GM21528 (cell line): ENCODE results near the gene CDH4.
"Not testable (repeated sequence)": the region's sequence is repeated elsewhere in the genome, so short reads cannot be mapped to it uniquely, and the experiment has no call there.

Source experiments
- ATAC-seq: cut with Tn5 transposase; IDR thresholded peaks from one replicate; pipeline ENCODE4 v1.9.1; 2021; ENCODE audit warnings: mild to moderate bottlenecking, moderate library complexity; ENCODE audit not compliant: unreplicated experiment, low FRiP score

CDH4 gene

DNA sequence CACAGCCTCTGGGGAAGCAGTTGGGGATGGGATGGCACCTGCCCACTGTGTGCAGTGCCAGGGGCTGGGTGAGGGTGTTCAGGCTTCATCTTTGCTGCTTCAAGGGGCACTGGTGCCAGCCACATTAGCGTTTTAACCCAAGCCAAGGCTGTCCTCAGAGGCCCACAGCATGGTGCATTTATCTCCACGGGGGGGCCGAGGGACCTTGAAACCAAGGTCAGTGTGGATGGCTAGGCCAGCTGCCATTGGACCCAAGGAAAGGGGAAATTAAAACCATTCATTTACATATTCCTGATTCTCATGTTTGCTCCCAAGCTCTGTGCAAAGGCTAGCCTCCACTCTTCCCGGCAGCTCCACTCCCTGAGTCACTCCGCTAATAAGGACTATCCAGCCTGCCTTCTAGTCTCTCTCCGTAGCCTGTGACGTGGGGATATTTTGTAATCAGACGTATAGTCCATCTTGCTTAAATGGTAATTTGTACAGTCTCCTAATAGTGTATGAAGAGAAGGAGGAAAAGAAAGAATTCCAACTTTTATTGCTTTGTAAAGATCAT lies 197.1 kb downstream of the CDH4 start:
- ATAC-seq = no peak

GRCh38 chr20:61449916-61450315 lies 197.9 kb downstream of the CDH4 start:
- no peak for ATAC-seq

GRCh38 chr20:61450549-61450948 lies 198.5 kb downstream of the CDH4 start:
- ATAC-seq = no peak

GRCh38 chr20:61451009-61451408 lies 198.9 kb downstream of the CDH4 start:
- no peak for ATAC-seq

DNA sequence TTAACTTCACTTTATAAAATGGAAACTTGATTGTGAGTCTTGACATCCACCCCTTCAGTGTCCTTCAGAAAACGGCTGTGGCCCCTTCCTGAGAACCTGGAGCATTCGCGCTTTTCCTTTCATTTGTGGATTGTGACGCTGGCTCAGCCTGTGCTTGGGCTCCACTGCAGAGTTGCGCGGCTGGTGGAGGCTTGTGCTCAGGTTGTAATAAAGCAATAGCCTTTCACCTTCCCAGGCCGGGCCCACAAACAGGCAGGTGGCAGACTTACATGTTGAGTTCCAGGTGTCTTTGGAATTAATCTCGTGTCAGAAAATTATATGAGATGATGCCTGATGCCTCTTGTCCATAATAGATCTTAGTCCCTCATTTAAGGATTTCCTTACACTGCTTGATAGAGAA lies 199.9 kb downstream of the CDH4 start:
- ATAC-seq = no peak

DNA sequence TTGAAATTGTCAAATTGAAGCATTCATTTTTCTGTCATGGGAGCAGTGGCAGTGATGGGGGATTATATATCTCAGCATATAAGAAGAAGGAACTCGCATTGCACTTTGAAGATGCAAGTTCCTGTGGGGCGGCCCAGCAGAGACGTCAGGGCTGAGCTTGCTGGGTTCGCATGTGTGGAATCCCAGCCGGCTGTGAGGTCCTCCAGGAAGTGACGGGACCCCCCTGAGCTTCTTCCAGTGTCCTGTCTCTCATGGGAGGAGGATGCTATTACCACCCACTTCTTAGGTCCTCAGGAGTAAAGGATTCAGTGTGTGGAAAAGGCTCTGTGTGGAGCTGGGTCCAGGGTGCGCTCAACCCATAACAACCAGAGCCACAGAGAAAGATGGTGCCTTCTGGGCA lies 201.2 kb downstream of the CDH4 start:
- ATAC-seq = no peak

- ATAC-seq = not testable (repeated sequence)
Observed at GRCh38 chr20:61453623-61454022, 201.6 kb downstream of the CDH4 start.

- no peak for ATAC-seq
Observed at GRCh38 chr20:61454053-61454452, 202.0 kb downstream of the CDH4 start.

DNA sequence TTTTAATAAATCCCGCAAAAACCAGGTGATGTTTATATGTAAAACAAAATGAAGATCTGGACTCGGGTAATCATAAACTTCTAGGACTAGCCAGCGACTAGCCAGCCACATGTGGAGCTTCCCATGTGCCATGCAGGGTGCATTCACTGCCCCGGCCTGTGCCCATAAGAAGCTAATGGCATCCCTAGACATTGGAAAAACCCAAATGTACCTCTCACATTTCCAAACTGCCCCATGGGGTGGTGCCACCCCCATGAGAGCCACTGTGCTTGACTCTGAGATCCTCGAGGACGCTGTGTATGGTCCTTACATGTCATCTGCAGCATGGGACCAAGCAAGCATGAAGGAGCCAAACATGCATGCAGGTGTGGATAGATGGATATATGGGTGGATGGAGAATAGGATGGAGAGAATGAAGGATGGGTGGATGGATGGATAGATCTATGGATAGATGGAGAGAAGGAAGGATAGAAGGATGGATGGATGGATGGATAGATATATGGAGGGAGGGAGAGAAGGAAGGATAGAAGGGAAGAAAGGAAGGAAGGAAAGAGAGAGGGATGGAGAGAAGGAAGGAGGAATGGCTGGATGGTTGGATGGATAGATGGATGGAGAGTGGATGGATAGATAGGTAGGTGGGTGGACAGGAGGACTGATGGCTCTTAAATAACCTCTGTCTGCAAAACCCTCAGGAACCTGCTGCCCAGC lies 203.6 kb downstream of the CDH4 start:
- ATAC-seq = no peak

GRCh38 chr20:61457725-61458124 lies 205.7 kb downstream of the CDH4 start:
- no peak for ATAC-seq

GRCh38 chr20:61458146-61458746 lies 206.2 kb downstream of the CDH4 start:
- ATAC-seq = no peak

- no peak for ATAC-seq
Observed at GRCh38 chr20:61459266-61459665, 207.2 kb downstream of the CDH4 start.

- no peak for ATAC-seq
Observed at GRCh38 chr20:61459705-61460104, 207.6 kb downstream of the CDH4 start.

DNA sequence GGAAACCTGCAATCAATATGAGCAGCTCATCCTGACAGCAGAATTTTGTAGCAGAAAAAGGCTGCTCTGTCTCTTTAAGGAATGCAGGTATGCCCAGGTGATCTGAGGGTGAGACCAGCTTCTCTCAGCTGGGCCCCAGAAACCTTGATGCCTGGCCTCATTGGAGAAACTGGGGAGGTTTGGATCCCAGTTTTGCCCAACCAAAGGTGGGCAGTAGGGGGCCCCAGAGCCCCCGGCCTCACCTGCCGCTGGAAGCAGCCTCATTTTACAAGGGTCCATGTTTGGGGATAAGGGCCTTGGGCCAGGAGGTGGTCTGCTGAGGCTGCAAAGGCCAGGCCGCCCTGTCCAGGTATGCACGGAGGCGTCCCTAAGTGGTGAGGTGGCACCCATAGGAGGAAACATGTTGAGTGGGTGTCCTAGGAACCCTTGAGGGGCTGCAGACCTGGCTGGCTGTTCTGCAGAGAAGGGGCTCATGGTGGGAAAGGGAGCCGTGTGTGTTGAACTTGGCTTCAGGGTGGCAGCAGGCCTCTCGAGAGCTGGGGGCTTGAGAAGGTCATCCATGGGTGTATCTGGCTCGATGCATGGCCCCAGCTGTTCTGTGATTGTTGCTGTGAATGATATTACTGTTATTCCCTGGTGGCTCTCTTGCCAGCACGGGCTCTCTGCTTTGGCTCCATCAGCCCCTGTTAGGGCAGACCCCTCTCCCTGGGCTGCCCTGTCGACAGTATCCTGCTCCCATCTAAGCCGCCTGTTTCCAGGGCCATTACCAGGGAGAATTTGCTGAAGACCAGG lies 208.4 kb downstream of the CDH4 start:
- ATAC-seq = no peak

- no peak for ATAC-seq
Observed at GRCh38 chr20:61461461-61461860, 209.4 kb downstream of the CDH4 start.

GRCh38 chr20:61464307-61465303 lies 212.5 kb downstream of the CDH4 start:
- ATAC-seq = no peak

- ATAC-seq = no peak
Observed at GRCh38 chr20:61475729-61476128, 223.7 kb downstream of the CDH4 start.

DNA sequence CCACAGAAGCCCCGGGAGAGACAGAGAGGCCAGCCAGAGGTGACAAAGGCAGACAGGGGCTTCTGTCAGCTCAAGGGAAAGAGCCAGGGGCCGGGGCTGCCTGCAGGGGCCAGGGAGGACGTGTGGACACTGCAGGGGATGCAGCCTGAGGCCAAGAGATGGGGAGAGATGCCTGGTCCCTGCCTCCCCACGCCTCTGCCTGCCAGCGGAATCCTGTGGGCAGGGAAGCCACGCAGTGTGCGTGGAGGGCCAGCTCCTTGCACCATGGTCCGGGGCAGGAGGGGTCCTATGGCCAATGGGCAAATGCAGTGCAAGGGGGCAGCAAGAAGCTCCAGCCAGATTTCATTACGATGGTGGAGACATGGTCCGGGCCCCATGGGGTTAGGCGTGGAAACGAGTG lies 224.9 kb downstream of the CDH4 start:
- no peak for ATAC-seq

DNA sequence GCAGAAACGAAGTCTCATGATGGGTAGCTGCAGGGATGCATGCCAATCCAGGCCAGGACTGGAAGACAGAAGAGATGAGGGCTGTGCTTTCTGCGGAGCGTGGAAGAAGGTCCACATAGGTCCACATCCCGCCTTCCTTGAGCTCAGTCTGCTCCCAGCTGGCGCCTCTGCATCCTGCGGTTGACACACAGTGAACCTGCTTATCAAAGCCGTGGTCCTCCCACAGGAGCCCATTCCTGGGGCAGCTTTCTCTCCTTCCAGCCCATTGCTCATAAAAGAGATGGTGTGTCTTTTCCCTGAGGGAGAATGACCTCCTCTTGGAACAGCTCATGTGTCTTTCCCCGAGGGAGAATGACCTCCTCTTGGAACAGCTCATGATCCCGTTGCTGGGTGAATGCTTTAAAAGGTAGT lies 225.4 kb downstream of the CDH4 start:
- no peak for ATAC-seq

GRCh38 chr20:61478094-61478493 lies 226.0 kb downstream of the CDH4 start:
- no peak for ATAC-seq
